Activated T-helper 17 cell treated with anti-CD3 and anti-CD28 coated beads, Interleukin-2, amount 50 U/mL, for 72 hours (primary cell): Measurements from ENCODE around the gene SUCLG2. TPM values are rescaled to one million over a fixed set of nuclear protein-coding genes. Genes with fewer than 3 reads are reported as not detected.

Experiments
- ATAC-seq: fragments of 150-1000 bp; cut with Tn5 transposase; replicated peaks from 2 replicates; pipeline ENCODE4 v1.10.0; 2021; ENCODE audit warnings: mild to moderate bottlenecking, moderate library complexity
- H3K27ac Mint-ChIP-seq: one replicate; pipeline ENCODE4 v1.8.0; 2022; ENCODE audit warnings: mixed read lengths
- H3K27me3 Mint-ChIP-seq: one replicate; pipeline ENCODE4 v1.8.0; 2022; ENCODE audit warnings: mixed read lengths
- H3K36me3 Mint-ChIP-seq: one replicate; pipeline ENCODE4 v1.8.0; 2022; ENCODE audit warnings: low read depth, mild to moderate bottlenecking, mixed read lengths
- H3K4me1 Mint-ChIP-seq: one replicate; pipeline ENCODE4 v1.8.0; 2022; ENCODE audit warnings: mixed read lengths
- H3K4me3 Mint-ChIP-seq: one replicate; pipeline ENCODE4 v1.8.0; 2022; ENCODE audit warnings: mild to moderate bottlenecking, mixed read lengths
- H3K9me3 Mint-ChIP-seq: one replicate; pipeline ENCODE4 v1.8.0; 2022; ENCODE audit warnings: mixed read lengths
- total RNA-seq, 2 donors: library from RNA; stranded (reverse); gene quantifications; one replicate each; pipeline ENCODE4 v1.2.3, GENCODE V29; 2022

The SUCLG2 gene
- total RNA-seq, 2 donors from 2014 or later = 34.3 to 42.5 TPM

DNA sequence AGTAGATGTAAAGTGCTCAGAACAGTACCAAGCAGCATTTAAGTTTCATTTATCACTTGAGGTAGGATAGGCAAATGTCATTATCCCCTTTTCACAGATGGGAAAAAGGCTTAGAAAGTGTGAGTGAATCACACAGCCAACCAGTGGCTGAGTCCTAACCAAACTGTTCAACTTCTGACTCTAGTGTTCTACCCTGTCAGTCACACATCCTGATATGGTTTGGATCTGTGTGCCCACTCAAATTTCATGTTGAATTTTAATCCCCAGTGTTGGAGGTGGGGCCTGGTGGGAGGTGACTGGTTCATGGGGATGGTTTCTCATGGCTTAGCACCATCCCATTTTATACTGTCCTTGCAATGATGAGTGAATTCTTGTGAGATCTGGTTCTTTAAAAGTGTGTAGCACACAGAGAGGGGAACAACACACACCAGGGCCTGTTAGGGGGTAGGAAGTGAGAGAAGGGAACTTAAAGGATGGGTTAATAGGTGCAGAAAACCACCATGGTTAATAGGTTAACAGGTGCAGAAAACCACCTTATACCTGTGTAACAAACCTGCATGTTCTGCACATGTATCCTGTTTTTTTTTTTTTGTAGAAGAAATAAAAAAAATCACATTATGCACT is 304.7 kb downstream of the SUCLG2 start:
- H3K27me3 Mint-ChIP-seq = peaks cover 3% of the 10 kb centered on the region

DNA sequence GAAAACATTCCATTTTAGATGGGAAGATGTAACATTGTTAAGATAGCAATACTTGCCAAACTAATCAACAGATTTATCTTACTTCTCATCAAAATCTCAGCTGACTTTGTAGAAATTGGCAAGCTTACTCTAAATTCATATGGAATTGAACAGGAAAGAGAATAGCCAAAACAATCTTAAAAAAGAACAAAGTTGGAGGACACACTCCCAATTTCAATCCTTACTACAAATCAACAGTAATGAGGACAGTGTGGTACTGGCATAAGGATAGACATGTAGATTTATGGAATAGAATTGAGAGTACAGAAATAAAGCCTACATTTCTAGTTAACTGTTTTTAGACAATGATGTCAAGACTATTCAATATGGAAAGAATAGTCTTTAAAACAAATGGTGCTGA is 308.3 kb downstream of the SUCLG2 start:
- Mint-ChIP-seq H3K27me3 (peaks cover 3% of the 10 kb centered on the region), H3K27ac (no peak overlapping the region), H3K36me3 (no peaks in the 10 kb centered on the region), H3K4me1 (peaks cover 11% of the 10 kb centered on the region), H3K9me3 (peaks cover 18% of the 10 kb centered on the region), H3K4me3 (no peak overlapping the region)
- ATAC-seq = no peak

More for the DNA sequence above, 304.7 kb downstream of the SUCLG2 start:
- Mint-ChIP-seq H3K27ac (no peak overlapping the region), H3K9me3 (peaks cover 13% of the 10 kb centered on the region), H3K36me3 (no peaks in the 10 kb centered on the region), H3K4me3 (no peak overlapping the region), H3K4me1 (peaks cover 11% of the 10 kb centered on the region)
- ATAC-seq = peak; percentile 94

DNA sequence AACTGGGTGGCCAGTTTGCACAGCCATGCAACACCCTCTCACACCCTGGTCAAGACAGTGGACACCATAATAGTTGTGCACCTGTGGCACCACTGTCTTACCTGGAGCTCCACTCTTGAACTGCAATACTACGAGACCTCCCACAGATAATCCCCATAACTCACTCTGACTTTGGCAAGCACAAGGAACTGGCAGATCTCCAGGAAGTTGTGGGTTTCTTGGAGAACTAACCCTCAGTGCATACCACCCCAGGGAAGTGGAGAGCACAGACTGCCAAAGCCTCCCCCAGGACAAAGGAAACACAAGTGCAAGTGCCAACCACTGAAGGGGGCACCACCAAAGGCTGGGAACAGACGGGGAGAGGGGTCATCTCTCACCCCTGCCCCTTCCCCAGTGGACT is 318.6 kb downstream of the SUCLG2 start:
- Mint-ChIP-seq H3K27ac (no peak overlapping the region), H3K27me3 (peaks cover 11% of the 10 kb centered on the region), H3K4me1 (no peaks in the 10 kb centered on the region), H3K9me3 (peaks cover 24% of the 10 kb centered on the region), H3K4me3 (no peak overlapping the region), H3K36me3 (no peaks in the 10 kb centered on the region)
- no peak for ATAC-seq

DNA sequence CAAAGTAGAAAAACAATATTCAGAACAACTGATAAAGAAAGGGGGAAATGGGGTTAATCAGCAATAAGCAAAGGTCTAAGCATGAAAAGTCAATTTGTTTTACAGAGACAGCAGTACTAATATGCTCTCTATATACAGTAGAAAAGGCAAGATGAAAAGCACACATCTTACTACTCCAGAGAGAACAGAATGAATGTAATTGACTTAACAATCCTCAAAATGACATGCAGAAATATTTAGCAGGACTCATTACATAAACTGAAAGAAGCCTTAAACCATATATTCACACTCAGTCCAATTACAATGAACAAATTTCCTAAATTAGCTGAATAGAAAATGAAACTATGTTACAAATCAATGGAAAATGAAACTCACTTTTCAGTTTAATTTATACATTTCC is 319.8 kb downstream of the SUCLG2 start:
- Mint-ChIP-seq H3K4me1 (no peaks in the 10 kb centered on the region), H3K9me3 (peaks cover 15% of the 10 kb centered on the region), H3K27ac (no peak overlapping the region), H3K27me3 (peaks cover 11% of the 10 kb centered on the region), H3K36me3 (no peaks in the 10 kb centered on the region), H3K4me3 (no peak overlapping the region)
- ATAC-seq = peak; percentile 56

DNA sequence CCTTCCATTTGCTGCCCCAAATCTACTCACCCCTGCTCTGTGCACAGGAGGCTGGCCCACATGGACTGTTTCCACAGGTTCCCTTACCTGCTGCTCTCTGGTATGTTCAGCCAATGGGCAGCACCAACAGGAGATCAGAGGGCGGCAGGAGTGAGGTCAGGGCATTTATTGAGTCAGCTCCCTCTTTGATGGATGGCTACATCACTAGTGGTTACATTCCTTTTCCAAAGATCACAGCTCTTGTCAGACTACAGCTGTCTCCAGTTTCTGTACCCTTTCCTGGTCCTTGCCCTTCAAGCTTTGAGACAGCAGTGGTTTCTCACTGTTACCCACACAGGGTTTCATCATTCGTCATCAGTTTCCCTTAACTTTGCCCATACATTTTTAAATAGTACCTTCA is 325.1 kb downstream of the SUCLG2 start:
- no peak overlapping the region for H3K4me3 Mint-ChIP-seq
- no peaks in the 10 kb centered on the region for H3K4me1 Mint-ChIP-seq
- peaks cover 15% of the 10 kb centered on the region for H3K27me3 Mint-ChIP-seq
- H3K27ac Mint-ChIP-seq = no peak overlapping the region
- H3K36me3 Mint-ChIP-seq = no peaks in the 10 kb centered on the region
- H3K9me3 Mint-ChIP-seq = no peaks in the 10 kb centered on the region
- ATAC-seq = peak; percentile 97

DNA sequence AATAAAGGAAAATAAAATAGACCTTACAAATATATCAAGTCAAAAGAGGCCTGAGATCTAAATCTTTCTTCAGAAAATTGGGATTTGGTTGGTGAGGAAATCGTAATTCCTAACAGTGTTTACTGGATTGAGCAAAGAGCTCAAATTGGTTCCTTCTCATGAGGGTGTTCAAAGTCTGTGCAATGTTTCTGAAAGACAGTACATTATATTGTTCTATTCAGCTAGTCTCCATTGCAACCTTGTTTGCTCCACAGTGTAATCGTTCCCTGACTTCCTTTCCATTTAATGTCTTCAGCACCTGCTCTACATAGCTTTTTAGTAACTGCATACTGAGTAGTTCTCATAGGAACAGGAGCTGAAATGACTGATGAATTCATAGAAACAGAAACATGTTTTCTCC is 326.8 kb downstream of the SUCLG2 start:
- no peaks in the 10 kb centered on the region for H3K4me1 Mint-ChIP-seq
- no peaks in the 10 kb centered on the region for H3K36me3 Mint-ChIP-seq
- no peaks in the 10 kb centered on the region for H3K9me3 Mint-ChIP-seq
- no peak for ATAC-seq
- H3K27me3 Mint-ChIP-seq = peaks cover 11% of the 10 kb centered on the region
- H3K4me3 Mint-ChIP-seq = no peak overlapping the region
- H3K27ac Mint-ChIP-seq = no peak overlapping the region

DNA sequence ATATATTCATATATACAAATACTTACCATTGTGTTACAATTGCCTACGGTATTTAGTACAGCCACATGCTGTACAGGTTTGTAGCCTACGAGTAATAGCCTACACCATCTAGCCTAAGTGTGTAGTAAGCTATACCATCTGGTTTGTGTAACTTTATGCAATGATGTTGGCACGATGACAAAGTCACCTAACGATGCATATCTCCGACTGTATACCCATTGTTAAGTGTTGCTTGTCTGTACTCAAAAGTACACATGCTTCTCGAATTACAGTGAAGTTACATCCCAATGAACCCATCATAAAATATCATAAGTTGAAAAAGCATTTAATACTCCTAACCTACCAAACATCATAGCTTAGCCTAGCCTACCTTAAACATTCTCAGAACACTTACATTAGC is 329.2 kb downstream of the SUCLG2 start:
- ATAC-seq = no peak
- Mint-ChIP-seq H3K27ac (no peak overlapping the region), H3K4me1 (no peaks in the 10 kb centered on the region), H3K27me3 (peaks cover 4% of the 10 kb centered on the region), H3K4me3 (no peak overlapping the region), H3K36me3 (no peaks in the 10 kb centered on the region), H3K9me3 (no peaks in the 10 kb centered on the region)
